Tibial nerve (tissue), 4 donors: ENCODE results near the gene USP30. TPM values are rescaled to one million over a fixed set of nuclear protein-coding genes. Genes with fewer than 3 reads are reported as not detected.

ENCODE experiments used
- DNase-seq, 2 donors: peaks; one replicate each; pipeline ENCODE4 v3.0.0-alpha.2; 2019; ENCODE audit warnings: low spot score in 2 of 2
- H3K27ac ChIP-seq, 4 donors: fragments of 200-600 bp; sonication (generic) in 3 of 4; one replicate each; pipeline ENCODE4 v1.5.1; 2017 to 2019; ENCODE audit warnings: mild to moderate bottlenecking in 1 of 4
- H3K27me3 ChIP-seq, 2 donors: fragments of 200-600 bp; sonication (generic) in 1 of 2; one replicate each; pipeline versions ENCODE4 v1.5.1 to v1.6.0; 2017 to 2019
- H3K36me3 ChIP-seq, 3 donors: fragments of 200-600 bp; sonication (generic); one replicate each; pipeline ENCODE4 v1.5.1; 2018 to 2019
- H3K4me1 ChIP-seq, 4 donors: fragments of 200-600 bp; sonication (generic) in 3 of 4; one replicate each; pipeline ENCODE4 v1.5.1; 2017 to 2019
- H3K4me3 ChIP-seq, 4 donors: fragments of 200-600 bp; sonication (generic) in 3 of 4; one replicate each; pipeline ENCODE4 v1.5.1; 2017 to 2019; ENCODE audit warnings: mild to moderate bottlenecking in 1 of 4, moderate library complexity in 1 of 4
- H3K9me3 ChIP-seq, 4 donors: fragments of 200-600 bp; sonication (generic) in 3 of 4; one replicate each; pipeline ENCODE4 v1.5.1; 2017 to 2019
- EP300 ChIP-seq, 2 donors: sonication (generic); formaldehyde crosslinking; IDR thresholded peaks; one replicate each; pipeline ENCODE4 v1.6.1; 2017; ENCODE audit warnings: antibody characterized with exemption in 2 of 2, mild to moderate bottlenecking in 1 of 2
- POLR2A ChIP-seq, 2 donors: fragments of 450-650 bp; IDR thresholded peaks; one replicate each; pipeline ENCODE4 v1.6.1; 2017; ENCODE audit warnings: antibody characterized with exemption in 2 of 2, mild to moderate bottlenecking in 2 of 2, moderate library complexity in 2 of 2
- WGBS, 2 donors: methylation state at CpG; one replicate each; pipeline ENCODE4 v1.1.5; 2018; 5-methylcytosine and 5-hydroxymethylcytosine counted together
- total RNA-seq, 4 donors: library from RNA; depleted of rRNA; stranded (reverse); fragments of >200 nt; gene quantifications; one replicate each; pipeline ENCODE4 v1.1.0, GENCODE V29; 2016
- TF ChIP-seq, protein P1 (sequence below), 5 experiments: fragments of 200-600 bp in 3 of 5; fragments of 450-650 bp in 2 of 5; sonication (generic) in 3 of 5; IDR thresholded peaks; one replicate each; pipeline ENCODE4 v1.5.1; 2016 to 2019; ENCODE audit warnings: antibody characterized with exemption in 5 of 5, mild to moderate bottlenecking in 3 of 5, moderate library complexity in 2 of 5

Gene USP30
- total RNA-seq, 4 donors from 2014 or later: 12.0 to 38.8 (median 20.8) TPM

DNA sequence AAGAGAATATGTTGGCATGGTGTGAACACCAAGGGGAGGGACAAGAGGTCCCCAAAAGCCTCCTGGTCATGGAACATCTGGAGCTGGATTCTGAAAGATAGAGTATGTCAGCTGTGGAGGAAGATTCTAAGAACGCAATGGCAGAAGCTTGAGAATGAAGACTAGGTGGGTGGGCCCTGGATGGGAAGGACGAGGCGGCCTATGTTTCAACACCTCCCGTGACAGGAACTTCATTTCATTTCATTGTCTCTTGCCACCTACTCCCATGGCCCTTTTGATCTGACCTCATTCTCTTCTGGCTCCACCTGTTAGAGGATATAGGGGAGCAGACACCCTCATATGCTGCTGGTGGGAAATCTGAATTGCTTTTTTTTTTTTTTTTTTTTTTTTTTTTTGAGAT lies 48.4 kb downstream of the USP30 start:
- Histone ChIP-seq H3K9me3 (no peaks in the 10 kb centered on the region), H3K27me3 (no peaks in the 10 kb centered on the region), H3K27ac (peak overlapping the region in 1 of 4 donors; percentile 95), H3K4me1 (peaks cover 0 to 29% (median 6%) of the 10 kb centered on the region in 4 donors), H3K4me3 (no peak overlapping the region), H3K36me3 (peaks cover 0 to 58% (median 2%) of the 10 kb centered on the region in 3 donors)
- no peak for DNase-seq
- TF ChIP-seq EP300 (IDR thresholded peaks at IDR 0.05): no peak
- TF ChIP-seq POLR2A (IDR thresholded peaks at IDR 0.05): no peak
- TF ChIP-seq, protein P1, sequence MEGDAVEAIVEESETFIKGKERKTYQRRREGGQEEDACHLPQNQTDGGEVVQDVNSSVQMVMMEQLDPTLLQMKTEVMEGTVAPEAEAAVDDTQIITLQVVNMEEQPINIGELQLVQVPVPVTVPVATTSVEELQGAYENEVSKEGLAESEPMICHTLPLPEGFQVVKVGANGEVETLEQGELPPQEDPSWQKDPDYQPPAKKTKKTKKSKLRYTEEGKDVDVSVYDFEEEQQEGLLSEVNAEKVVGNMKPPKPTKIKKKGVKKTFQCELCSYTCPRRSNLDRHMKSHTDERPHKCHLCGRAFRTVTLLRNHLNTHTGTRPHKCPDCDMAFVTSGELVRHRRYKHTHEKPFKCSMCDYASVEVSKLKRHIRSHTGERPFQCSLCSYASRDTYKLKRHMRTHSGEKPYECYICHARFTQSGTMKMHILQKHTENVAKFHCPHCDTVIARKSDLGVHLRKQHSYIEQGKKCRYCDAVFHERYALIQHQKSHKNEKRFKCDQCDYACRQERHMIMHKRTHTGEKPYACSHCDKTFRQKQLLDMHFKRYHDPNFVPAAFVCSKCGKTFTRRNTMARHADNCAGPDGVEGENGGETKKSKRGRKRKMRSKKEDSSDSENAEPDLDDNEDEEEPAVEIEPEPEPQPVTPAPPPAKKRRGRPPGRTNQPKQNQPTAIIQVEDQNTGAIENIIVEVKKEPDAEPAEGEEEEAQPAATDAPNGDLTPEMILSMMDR (IDR thresholded peaks at IDR 0.05): no peak
- 93 to 94% methylated on average over 4 of the region's 4 CpGs for WGBS, 2 donors

DNA sequence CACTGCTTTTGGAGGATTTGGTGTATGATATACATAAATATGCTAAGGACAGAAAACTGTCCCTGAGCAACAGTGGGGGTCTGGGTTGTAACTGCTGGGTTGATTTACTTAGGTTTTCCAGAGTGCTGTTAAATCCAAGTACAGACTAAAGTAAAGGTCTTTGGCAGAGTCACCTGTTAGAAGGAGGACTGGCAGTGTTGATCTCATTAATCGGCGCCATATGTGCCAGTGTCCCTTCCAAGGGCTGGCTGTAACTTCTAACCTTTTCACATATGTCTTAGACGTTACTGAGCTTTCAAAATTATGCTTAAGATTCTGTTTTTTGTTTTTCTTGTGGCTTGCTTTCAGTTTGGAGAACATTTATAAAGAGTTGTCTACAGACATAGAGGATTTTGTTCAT lies 50.1 kb downstream of the USP30 start:
- WGBS, 2 donors: 86 to 87% methylated on average over 3 of the region's 3 CpGs
- TF ChIP-seq EP300 (IDR thresholded peaks at IDR 0.05): no peak
- TF ChIP-seq, protein P1 (IDR thresholded peaks at IDR 0.05): no peak
- TF ChIP-seq POLR2A (IDR thresholded peaks at IDR 0.05): no peak
- DNase-seq: no peak
- peaks cover 0 to 24% (median 2%) of the 10 kb centered on the region in 4 donors for H3K4me1 ChIP-seq
- H3K27me3 ChIP-seq: no peaks in the 10 kb centered on the region
- no peak overlapping the region for H3K4me3 ChIP-seq
- H3K27ac ChIP-seq: no peak overlapping the region
- no peaks in the 10 kb centered on the region for H3K9me3 ChIP-seq
- peaks cover 0 to 74% (median 2%) of the 10 kb centered on the region in 3 donors for H3K36me3 ChIP-seq

DNA sequence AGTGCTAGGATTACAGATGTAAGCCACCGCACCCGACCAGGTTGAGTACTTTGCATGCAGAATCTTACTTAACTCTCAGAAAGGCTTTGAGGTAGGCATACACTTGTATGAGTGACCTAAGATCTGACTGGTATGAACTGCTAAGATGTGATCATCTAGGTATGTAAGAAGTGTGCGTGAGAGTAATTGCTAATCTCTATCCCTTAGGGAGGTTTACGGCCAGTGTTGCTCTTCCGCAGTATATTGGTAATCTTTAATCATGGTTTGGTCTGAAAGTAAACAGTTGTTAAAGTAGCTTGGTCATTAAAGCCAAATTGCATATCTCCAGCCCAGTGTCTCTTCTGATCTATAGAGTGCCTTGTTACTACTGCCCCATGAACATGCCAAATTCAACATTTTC lies 52.8 kb downstream of the USP30 start:
- TF ChIP-seq POLR2A (IDR thresholded peaks at IDR 0.05) (no peak), EP300 (IDR thresholded peaks at IDR 0.05) (no peak)
- 93 to 97% methylated on average over 5 of the region's 5 CpGs for WGBS, 2 donors
- DNase-seq: no peak
- peaks cover 0 to 13% (median 5%) of the 10 kb centered on the region in 4 donors for H3K4me1 ChIP-seq
- H3K4me3 ChIP-seq: no peak overlapping the region
- peaks cover 0 to 82% (median 2%) of the 10 kb centered on the region in 3 donors for H3K36me3 ChIP-seq
- no peaks in the 10 kb centered on the region for H3K27me3 ChIP-seq
- no peak overlapping the region for H3K27ac ChIP-seq
- no peaks in the 10 kb centered on the region for H3K9me3 ChIP-seq

DNA sequence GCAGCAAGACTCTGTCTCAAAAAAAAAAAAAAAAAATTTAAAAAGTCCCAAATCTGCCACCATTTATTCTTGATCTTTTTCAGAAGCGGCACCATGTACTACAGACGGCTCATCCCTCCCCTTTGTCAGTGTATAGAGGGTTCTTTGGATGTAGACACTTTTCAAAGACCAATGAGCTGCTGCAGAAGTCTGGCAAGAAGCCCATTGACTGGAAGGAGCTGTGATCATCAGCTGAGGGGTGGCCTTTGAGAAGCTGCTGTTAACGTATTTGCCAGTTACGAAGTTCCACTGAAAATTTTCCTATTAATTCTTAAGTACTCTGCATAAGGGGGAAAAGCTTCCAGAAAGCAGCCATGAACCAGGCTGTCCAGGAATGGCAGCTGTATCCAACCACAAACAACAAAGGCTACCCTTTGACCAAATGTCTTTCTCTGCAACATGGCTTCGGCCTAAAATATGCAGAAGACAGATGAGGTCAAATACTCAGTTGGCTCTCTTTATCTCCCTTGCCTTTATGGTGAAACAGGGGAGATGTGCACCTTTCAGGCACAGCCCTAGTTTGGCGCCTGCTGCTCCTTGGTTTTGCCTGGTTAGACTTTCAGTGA lies 57.5 kb downstream of the USP30 start:
- Histone ChIP-seq H3K27ac (peak overlapping the region; percentile 85 to 92 (median 89)), H3K36me3 (peaks cover 0 to 39% (median 0%) of the 10 kb centered on the region in 3 donors), H3K9me3 (no peaks in the 10 kb centered on the region), H3K27me3 (no peaks in the 10 kb centered on the region), H3K4me3 (no peak overlapping the region), H3K4me1 (peaks cover 0 to 42% (median 36%) of the 10 kb centered on the region in 4 donors)
- TF ChIP-seq POLR2A (IDR thresholded peaks at IDR 0.05): no peak
- TF ChIP-seq, protein P1 (IDR thresholded peaks at IDR 0.05): no peak
- no peak for TF ChIP-seq EP300 (IDR thresholded peaks at IDR 0.05)
- WGBS, 2 donors: 66 to 68% methylated on average over 6 of the region's 6 CpGs
- no peak for DNase-seq

DNA sequence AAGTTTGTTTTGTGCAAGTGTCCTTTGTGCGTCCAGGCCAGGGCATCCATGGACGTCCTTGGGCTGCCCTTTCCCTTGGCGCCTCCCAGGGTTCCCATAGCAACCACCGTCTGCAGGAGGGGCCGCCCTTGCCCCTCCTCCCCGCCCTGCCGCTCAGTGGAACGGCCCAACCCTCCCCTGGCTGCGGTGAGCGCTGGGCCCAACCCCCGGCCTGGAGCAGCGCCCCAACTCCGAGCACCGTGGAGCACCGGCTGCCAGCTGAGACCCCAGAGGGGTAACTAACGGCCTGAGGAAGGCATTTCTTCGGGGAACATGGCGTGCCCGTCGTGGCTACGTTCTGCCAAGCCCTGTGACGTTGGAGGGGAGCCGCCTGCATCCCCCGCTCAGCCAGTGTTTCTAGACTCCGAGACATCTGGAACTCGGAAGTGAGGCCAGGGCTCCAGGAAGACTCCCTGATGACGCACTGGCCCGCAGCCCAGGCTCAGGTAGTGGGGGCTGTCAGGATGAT lies 58.7 kb downstream of the USP30 start:
- peak; percentile 83 to 91 for DNase-seq
- peaks cover 0 to 54% (median 43%) of the 10 kb centered on the region in 4 donors for H3K4me1 ChIP-seq
- 0 to 1% methylated on average over 13 to 24 of the region's 28 CpGs for WGBS, 2 donors
- no peaks in the 10 kb centered on the region for H3K27me3 ChIP-seq
- H3K9me3 ChIP-seq: no peaks in the 10 kb centered on the region
- peak overlapping the region; percentile 42 to 58 (median 50) for H3K4me3 ChIP-seq
- peak overlapping the region; percentile 85 to 92 (median 89) for H3K27ac ChIP-seq
- TF ChIP-seq EP300 (IDR thresholded peaks at IDR 0.05) (peak; percentile 96 to 98), POLR2A (IDR thresholded peaks at IDR 0.05) (peak; percentile 67 to 80)
- TF ChIP-seq, protein P1 (IDR thresholded peaks at IDR 0.05): no peak
- H3K36me3 ChIP-seq: peaks cover 0 to 27% (median 0%) of the 10 kb centered on the region in 3 donors
